Measurements from ENCODE around the gene DDIAS. TPM values are rescaled to one million over a fixed set of nuclear protein-coding genes. Genes with fewer than 3 reads are reported as not detected.
"Not testable (repeated sequence)": the region's sequence is repeated elsewhere in the genome, so short reads cannot be mapped to it uniquely, and the experiment has no call there.

DDIAS gene
- total RNA-seq, 1 experiment from 2014 or later, result 22.9 TPM

- no peak for DNase-seq (ENCODE audit: low read depth)
These were observed 12.2 kb upstream of the DDIAS start for GRCh38 chr11:82889133-82890001.

GRCh38 chr11:82890002-82890341, 11.6 kb upstream of the DDIAS start:
- DNase-seq (ENCODE audit: low read depth), result no peak

GRCh38 chr11:82890936-82891335, 10.6 kb upstream of the DDIAS start:
- no peak for DNase-seq (ENCODE audit: low read depth)

GRCh38 chr11:82892611-82893169, 8.8 kb upstream of the DDIAS start:
- DNase-seq (ENCODE audit: low read depth), result no peak

- no peak for DNase-seq (ENCODE audit: low read depth)
These were observed 6.0 kb upstream of the DDIAS start for GRCh38 chr11:82895437-82896091.

GRCh38 chr11:82896183-82896582, 5.4 kb upstream of the DDIAS start:
- DNase-seq (ENCODE audit: low read depth), result no peak

- no peak for DNase-seq (ENCODE audit: low read depth)
These were observed 3.3 kb upstream of the DDIAS start for GRCh38 chr11:82898241-82898640.

- no peak for DNase-seq (ENCODE audit: low read depth)
These were observed 2.2 kb upstream of the DDIAS start for GRCh38 chr11:82899186-82899820.

- DNase-seq (ENCODE audit: low read depth), result no peak
These were observed 1.6 kb upstream of the DDIAS start for GRCh38 chr11:82899957-82900276.

- peak; percentile 93 for DNase-seq (ENCODE audit: low read depth)
These were observed 1.0 kb upstream of the DDIAS start, which contains the start of gene PRCP for GRCh38 chr11:82900277-82901164. PRCP (minus strand) TSS chr11:82900430; CDS start chr11:82900402, 28 bp downstream.

- peak; percentile 20 for DNase-seq (ENCODE audit: low read depth)
These were observed 468 bp downstream of the DDIAS start for GRCh38 chr11:82901922-82902485.

- DNase-seq (ENCODE audit: low read depth), result no peak
These were observed 1.3 kb downstream of the DDIAS start for GRCh38 chr11:82902880-82903279.

- no peak for DNase-seq (ENCODE audit: low read depth)
These were observed 2.5 kb downstream of the DDIAS start for GRCh38 chr11:82903843-82904586.

- peak; percentile 47 for DNase-seq (ENCODE audit: low read depth)
These were observed 4.7 kb downstream of the DDIAS start for GRCh38 chr11:82906236-82906635.

GRCh38 chr11:82906931-82907330, 5.4 kb downstream of the DDIAS start:
- DNase-seq (ENCODE audit: low read depth), result no peak

- DNase-seq (ENCODE audit: low read depth), result no peak
These were observed 5.8 kb downstream of the DDIAS start for GRCh38 chr11:82907371-82907770.

GRCh38 chr11:82908311-82908710, 6.8 kb downstream of the DDIAS start:
- DNase-seq (ENCODE audit: low read depth), result no peak

- DNase-seq (ENCODE audit: low read depth), result no peak
These were observed 7.6 kb downstream of the DDIAS start for GRCh38 chr11:82909015-82909640.

GRCh38 chr11:82919786-82920185, 18.2 kb downstream of the DDIAS start:
- DNase-seq (ENCODE audit: low read depth), result not testable (repeated sequence)

- not testable (repeated sequence) for DNase-seq (ENCODE audit: low read depth)
These were observed 18.7 kb downstream of the DDIAS start for GRCh38 chr11:82920227-82920626.

All from M059J (cell line).